GM18502 (cell line): Measurements from ENCODE around the gene KMT2D.
A peak's percentile ranks its signal among the peaks of the same experiment; 100 is the strongest.

Experiments
- ATAC-seq: cut with Tn5 transposase; IDR thresholded peaks from one replicate; pipeline ENCODE4 v1.9.1; 2021; ENCODE audit warnings: mild to moderate bottlenecking; ENCODE audit not compliant: unreplicated experiment, poor library complexity

The KMT2D gene

GRCh38 chr12:49021292-49021915 lies 39.2 kb downstream of the KMT2D start:
- ATAC-seq, result no peak

GRCh38 chr12:49020441-49020840 lies 40.2 kb downstream of the KMT2D start:
- no peak for ATAC-seq

GRCh38 chr12:49019443-49020324 lies 40.9 kb downstream of the KMT2D start:
- ATAC-seq, result no peak

GRCh38 chr12:49019120-49019430 lies 41.5 kb downstream of the KMT2D start:
- ATAC-seq, result peak; percentile 39

GRCh38 chr12:49018261-49019119 lies 42.1 kb downstream of the KMT2D start, which contains the start of gene PRKAG1:
TSS of gene PRKAG1 (minus strand) at chr12:49018776. CDS start at chr12:49018740, 36 bp downstream.
- peak; percentile 88 for ATAC-seq

GRCh38 chr12:49017891-49018260 lies 42.7 kb downstream of the KMT2D start:
- ATAC-seq, result peak; percentile 13

GRCh38 chr12:49015196-49015595 lies 45.4 kb downstream of the KMT2D start:
- no peak for ATAC-seq

GRCh38 chr12:49014547-49014946 lies 46.0 kb downstream of the KMT2D start:
- ATAC-seq, result no peak

- no peak for ATAC-seq
These were observed 47.2 kb downstream of the KMT2D start for GRCh38 chr12:49013428-49013827.

GRCh38 chr12:49012739-49013138 lies 47.9 kb downstream of the KMT2D start:
- no peak for ATAC-seq
